ENCODE results near the gene KRT86. TPM values are rescaled to one million over a fixed set of nuclear protein-coding genes. Genes with fewer than 3 reads are reported as not detected.
"Not testable (repeated sequence)": the region's sequence is repeated elsewhere in the genome, so short reads cannot be mapped to it uniquely, and the experiment has no call there.

KRT86 gene
- total RNA-seq, 2 donors from 2014 or later = not detected

DNA sequence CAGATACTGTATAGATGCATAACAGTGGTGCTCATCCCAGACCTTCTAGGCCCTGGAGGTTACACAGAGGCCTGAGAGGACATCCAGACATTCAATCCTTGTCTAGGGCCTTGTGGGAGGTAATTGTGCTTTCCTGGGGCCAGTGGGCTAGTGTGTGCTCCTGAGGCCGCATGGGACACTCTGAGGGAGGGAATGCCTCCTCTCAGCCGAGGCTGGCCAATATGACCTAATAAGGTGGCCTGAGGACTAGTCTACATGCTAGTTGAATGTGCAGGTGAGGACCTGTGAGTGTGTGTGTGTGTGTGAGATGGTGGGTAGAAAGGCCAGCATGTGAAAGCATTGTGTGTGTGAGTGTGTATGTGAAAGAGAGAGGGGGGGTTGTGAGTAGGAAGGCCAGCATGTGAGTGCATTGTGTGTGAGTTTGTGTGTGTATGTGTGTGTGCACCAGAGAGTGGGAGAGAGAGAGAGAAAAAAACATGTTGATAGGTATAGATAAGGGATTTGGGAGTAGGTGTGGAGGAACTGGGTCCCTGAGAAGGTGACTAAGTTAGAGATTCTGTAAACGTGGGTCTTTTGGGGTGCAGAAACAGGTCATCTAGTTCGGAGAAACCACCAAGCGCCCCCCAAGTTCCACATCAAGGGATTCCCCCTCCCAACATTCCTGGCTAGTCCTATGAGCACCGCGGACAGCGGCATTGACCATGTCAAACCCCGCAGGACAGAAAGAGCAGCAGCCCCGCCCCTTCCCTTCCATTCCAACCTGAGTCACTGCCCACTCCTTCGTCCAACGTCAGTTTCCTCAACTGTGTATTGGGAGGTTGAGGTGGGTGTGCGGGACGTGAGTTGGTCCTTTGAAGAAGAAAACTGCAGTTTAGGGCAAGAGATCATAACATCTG, 26.6 kb downstream of the KRT86 start:
- no peak for TF ChIP-seq CTCF (conservative IDR thresholded peaks at IDR 0.05)
- H3K9me3 ChIP-seq (ENCODE audit: control insufficient read depth, low read length) = no peaks in the 10 kb centered on the region
- H3K36me3 ChIP-seq (ENCODE audit: control insufficient read depth, insufficient read depth, low read length) = no peaks in the 10 kb centered on the region
- no peak overlapping the region for H3K27ac Mint-ChIP-seq
- no peak overlapping the region for H3K27ac ChIP-seq (ENCODE audit: low read depth, low read length)
- peaks cover 38% of the 10 kb centered on the region for H3K27me3 ChIP-seq (ENCODE audit: control insufficient read depth, insufficient read depth, low read length, poor library complexity, severe bottlenecking)
- DNase-seq = peak; percentile 84
- no peaks in the 10 kb centered on the region for H3K4me1 Mint-ChIP-seq
- H3K27me3 Mint-ChIP-seq (ENCODE audit: insufficient read depth) = peaks cover 34% of the 10 kb centered on the region
- H3K9ac ChIP-seq (ENCODE audit: extremely low read depth, low read length, poor library complexity, severe bottlenecking) = no peak overlapping the region
- no peak overlapping the region for H3K4me3 Mint-ChIP-seq
- H3K9me3 Mint-ChIP-seq = no peaks in the 10 kb centered on the region
- 52% methylated on average over 13 of the region's 14 CpGs; no CpG with 5 or more reads in 1 of the 2 experiments for WGBS, 2 experiments (ENCODE audit: insufficient coverage in 1 of 2, insufficient read length in 1 of 2)
- H3K4me3 ChIP-seq (ENCODE audit: low read length) = no peak overlapping the region
- no peaks in the 10 kb centered on the region for H3K36me3 Mint-ChIP-seq (ENCODE audit: low read depth)
- no peaks in the 10 kb centered on the region for H3K4me1 ChIP-seq (ENCODE audit: control insufficient read depth, insufficient read depth, low read length)

- not testable (repeated sequence) for H3K36me3 Mint-ChIP-seq (ENCODE audit: low read depth); H3K36me3 ChIP-seq (ENCODE audit: control insufficient read depth, insufficient read depth, low read length); H3K9ac ChIP-seq (ENCODE audit: extremely low read depth, low read length, poor library complexity, severe bottlenecking); H3K4me1 Mint-ChIP-seq; DNase-seq; H3K9me3 Mint-ChIP-seq; H3K4me3 Mint-ChIP-seq; H3K27ac Mint-ChIP-seq; H3K4me3 ChIP-seq (ENCODE audit: low read length); H3K4me1 ChIP-seq (ENCODE audit: control insufficient read depth, insufficient read depth, low read length); H3K27ac ChIP-seq (ENCODE audit: low read depth, low read length); H3K9me3 ChIP-seq (ENCODE audit: control insufficient read depth, low read length)
- WGBS, 2 experiments (ENCODE audit: insufficient coverage in 1 of 2, insufficient read length in 1 of 2) = 64 to 76% methylated on average over 7 to 16 of the region's 31 CpGs
- H3K27me3 Mint-ChIP-seq (ENCODE audit: insufficient read depth) = peaks cover 36% of the 10 kb centered on the region
- H3K27me3 ChIP-seq (ENCODE audit: control insufficient read depth, insufficient read depth, low read length, poor library complexity, severe bottlenecking) = peaks cover 37% of the 10 kb centered on the region
These were observed 27.3 kb downstream of the KRT86 start for GRCh38 chr12:52301721-52302120.

- H3K27me3 Mint-ChIP-seq (ENCODE audit: insufficient read depth) = peaks cover 36% of the 10 kb centered on the region
- not testable (repeated sequence) for H3K4me1 ChIP-seq (ENCODE audit: control insufficient read depth, insufficient read depth, low read length); H3K27ac ChIP-seq (ENCODE audit: low read depth, low read length); H3K36me3 Mint-ChIP-seq (ENCODE audit: low read depth); H3K36me3 ChIP-seq (ENCODE audit: control insufficient read depth, insufficient read depth, low read length); H3K9ac ChIP-seq (ENCODE audit: extremely low read depth, low read length, poor library complexity, severe bottlenecking); H3K9me3 Mint-ChIP-seq; H3K9me3 ChIP-seq (ENCODE audit: control insufficient read depth, low read length); DNase-seq; H3K4me3 ChIP-seq (ENCODE audit: low read length); H3K4me3 Mint-ChIP-seq; H3K4me1 Mint-ChIP-seq; H3K27ac Mint-ChIP-seq
- no CpG with 5 or more reads among the region's 5 CpGs for WGBS, 2 experiments (ENCODE audit: insufficient coverage in 1 of 2, insufficient read length in 1 of 2)
- H3K27me3 ChIP-seq (ENCODE audit: control insufficient read depth, insufficient read depth, low read length, poor library complexity, severe bottlenecking) = peaks cover 37% of the 10 kb centered on the region
These were observed 27.9 kb downstream of the KRT86 start for GRCh38 chr12:52302242-52302914.

DNA sequence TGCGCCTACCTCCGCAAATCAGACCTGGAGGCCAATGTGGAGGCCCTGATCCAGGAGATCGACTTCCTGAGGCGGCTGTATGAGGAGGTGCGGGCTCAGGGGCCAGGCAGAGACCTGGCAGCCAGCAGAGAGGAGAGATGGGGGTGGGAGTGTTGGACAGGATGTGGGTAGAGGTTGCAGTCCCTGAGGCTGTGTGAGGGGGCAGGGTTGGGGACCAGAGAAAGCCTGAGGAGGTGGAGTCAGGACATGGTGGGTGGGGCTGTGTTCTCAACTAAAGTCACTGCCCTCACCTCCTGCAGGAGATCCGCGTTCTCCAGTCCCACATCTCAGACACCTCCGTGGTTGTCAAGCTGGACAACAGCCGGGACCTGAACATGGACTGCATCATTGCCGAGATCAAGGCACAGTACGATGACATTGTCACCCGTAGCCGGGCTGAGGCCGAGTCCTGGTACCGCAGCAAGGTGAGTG, 30.5 kb downstream of the KRT86 start:
- H3K4me3 ChIP-seq (ENCODE audit: low read length); H3K4me1 ChIP-seq (ENCODE audit: control insufficient read depth, insufficient read depth, low read length); H3K9me3 ChIP-seq (ENCODE audit: control insufficient read depth, low read length); H3K27ac ChIP-seq (ENCODE audit: low read depth, low read length); H3K36me3 Mint-ChIP-seq (ENCODE audit: low read depth); H3K36me3 ChIP-seq (ENCODE audit: control insufficient read depth, insufficient read depth, low read length); H3K4me3 Mint-ChIP-seq; H3K4me1 Mint-ChIP-seq; H3K9me3 Mint-ChIP-seq; H3K9ac ChIP-seq (ENCODE audit: extremely low read depth, low read length, poor library complexity, severe bottlenecking); H3K27ac Mint-ChIP-seq: not testable (repeated sequence)
- DNase-seq = peak; percentile 67
- WGBS, 2 experiments (ENCODE audit: insufficient coverage in 1 of 2, insufficient read length in 1 of 2) = 93 to 94% methylated on average over 6 to 14 of the region's 15 CpGs
- H3K27me3 Mint-ChIP-seq (ENCODE audit: insufficient read depth) = peaks cover 43% of the 10 kb centered on the region
- peaks cover 49% of the 10 kb centered on the region for H3K27me3 ChIP-seq (ENCODE audit: control insufficient read depth, insufficient read depth, low read length, poor library complexity, severe bottlenecking)

Data from endodermal cell (in vitro differentiated cells).